HG03439 (cell line): ENCODE results near the gene KIF12.
"Not testable (repeated sequence)": the region's sequence is repeated elsewhere in the genome, so short reads cannot be mapped to it uniquely, and the experiment has no call there.

ENCODE experiments used
- ATAC-seq: cut with Tn5 transposase; IDR thresholded peaks from one replicate; pipeline ENCODE4 v1.9.1; 2021; ENCODE audit warnings: mild to moderate bottlenecking, moderate library complexity; ENCODE audit not compliant: unreplicated experiment

Gene KIF12

GRCh38 chr9:114086009-114086408 lies 13.1 kb downstream of the KIF12 start:
- ATAC-seq = no peak

- no peak for ATAC-seq
These were observed 13.7 kb downstream of the KIF12 start for GRCh38 chr9:114085387-114085789.

DNA sequence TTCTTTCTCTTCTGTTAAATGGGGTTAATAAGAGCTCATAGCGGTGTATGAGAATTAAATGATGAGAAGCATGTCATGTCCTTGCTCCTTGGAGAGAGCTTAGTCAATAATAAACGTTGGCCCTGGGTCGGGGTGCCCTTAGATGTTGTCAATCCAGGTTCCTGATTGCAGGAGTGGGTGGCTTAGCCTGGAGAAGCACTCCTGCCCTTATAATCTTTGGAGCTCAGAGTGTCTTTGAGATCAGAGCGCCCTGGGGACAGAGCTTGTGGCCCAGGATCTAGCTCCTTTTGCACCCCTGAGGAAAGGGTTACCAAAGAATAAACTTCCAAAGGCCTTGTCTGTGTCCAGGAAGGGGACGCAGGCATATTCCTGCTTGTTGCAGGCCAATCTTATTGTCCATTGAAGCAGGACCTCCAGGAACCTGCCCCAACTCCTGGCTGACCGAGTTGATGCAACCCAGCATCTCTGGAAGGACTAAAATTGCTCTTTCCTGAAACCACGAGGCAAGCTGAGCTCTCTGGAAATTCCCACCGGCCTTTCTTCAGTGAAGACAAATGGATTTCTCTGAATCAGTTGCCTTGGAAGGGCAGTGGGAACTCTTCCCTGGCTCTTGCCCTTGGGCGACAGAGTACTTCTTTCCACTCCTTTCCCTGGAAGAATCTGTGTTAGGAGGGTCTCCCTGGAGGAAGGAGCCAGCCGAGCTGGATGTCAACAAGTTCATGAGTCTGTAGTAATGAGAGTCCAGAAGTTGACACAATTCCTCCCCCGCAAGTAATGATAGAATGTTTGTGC lies 14.6 kb downstream of the KIF12 start:
- no peak for ATAC-seq

- ATAC-seq = no peak
These were observed 15.4 kb downstream of the KIF12 start for GRCh38 chr9:114083666-114084065.

- ATAC-seq = not testable (repeated sequence)
These were observed 16.2 kb downstream of the KIF12 start for GRCh38 chr9:114082763-114083412.

DNA sequence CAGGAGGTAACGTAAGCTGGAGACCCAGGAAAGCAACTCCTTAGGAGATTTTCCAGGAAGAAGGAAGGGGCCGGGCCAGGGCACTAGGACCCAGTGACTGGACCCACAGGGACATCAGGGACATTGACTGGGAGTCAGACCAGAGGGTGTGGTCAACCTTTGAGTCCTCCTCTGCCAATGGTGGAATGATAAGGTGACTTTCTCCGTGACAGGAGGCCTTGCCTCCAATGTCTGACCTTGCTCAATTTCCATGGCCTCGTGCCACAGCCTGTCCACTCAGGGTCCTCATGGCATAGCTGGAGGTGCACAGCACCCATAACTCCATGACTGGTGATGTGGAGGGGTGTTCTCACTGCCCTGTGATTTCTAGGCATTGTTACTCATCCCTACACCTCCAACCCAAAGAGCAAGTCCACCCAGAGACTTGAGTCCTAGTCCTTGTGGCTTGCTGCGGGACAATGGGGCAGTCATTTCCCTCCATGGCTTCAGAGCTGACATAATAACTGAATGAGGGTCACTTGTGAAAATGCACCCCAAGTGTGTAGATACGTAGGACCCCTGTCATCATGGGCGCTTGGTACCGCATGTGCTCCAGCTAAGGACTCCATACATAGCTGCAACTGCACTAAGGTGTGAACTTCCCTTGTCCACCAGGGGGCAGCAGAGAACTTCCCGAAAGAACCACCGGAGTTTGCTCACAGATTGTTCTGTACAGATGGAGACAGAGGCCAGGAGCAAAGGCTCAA lies 16.9 kb downstream of the KIF12 start:
- peak; percentile 69 for ATAC-seq

- ATAC-seq = no peak
These were observed 17.6 kb downstream of the KIF12 start for GRCh38 chr9:114081441-114082016.

GRCh38 chr9:114080773-114081440 lies 18.2 kb downstream of the KIF12 start:
- ATAC-seq = no peak

- no peak for ATAC-seq
These were observed 18.8 kb downstream of the KIF12 start for GRCh38 chr9:114080195-114080772.

- no peak for ATAC-seq
These were observed 20.3 kb downstream of the KIF12 start for GRCh38 chr9:114078781-114079156.

DNA sequence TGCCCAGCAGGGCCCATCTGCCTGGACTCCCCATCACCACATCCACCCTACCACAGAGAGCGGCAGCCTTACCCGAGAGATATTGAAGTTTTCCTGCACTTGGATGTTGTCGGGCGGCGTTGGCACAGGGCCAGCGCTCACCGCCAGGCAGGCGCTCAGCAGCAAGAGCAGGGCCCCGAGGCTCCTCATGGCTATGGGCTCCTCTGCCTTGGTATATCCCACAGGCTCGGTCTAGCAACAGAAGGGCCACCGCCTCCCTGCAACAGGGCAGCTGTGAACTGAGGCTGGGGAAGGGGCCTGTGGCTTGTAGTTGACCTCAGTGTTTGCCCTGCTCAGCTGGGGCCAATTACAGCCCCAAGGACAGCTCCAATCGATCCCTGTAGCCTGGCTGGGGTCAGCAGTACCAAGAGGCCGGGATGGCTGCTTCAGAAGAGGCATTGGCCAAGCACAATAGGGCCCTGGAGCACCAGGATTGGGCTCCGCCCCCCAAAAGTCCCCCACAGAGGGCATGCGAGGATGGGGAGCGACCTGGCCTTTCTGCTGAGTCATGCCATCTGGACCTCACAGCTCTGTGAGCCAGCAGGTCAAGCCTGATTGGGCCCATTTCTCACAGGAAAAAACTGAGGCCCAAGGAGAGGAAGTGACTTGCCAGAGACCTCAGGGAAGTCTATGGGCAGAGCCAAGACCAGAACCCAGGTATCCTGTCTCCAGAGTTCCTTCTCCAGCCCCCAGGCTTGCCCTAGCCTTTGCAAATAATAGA lies 20.9 kb downstream of the KIF12 start, which contains the start of gene AMBP:
AMBP (minus strand) TSS at position 280 of the 760 bp plus-strand sequence; CDS start at position 189, 91 bp downstream.
- no peak for ATAC-seq

- ATAC-seq = no peak
These were observed 21.8 kb downstream of the KIF12 start for GRCh38 chr9:114077162-114077837.

- no peak for ATAC-seq
These were observed 22.6 kb downstream of the KIF12 start for GRCh38 chr9:114076237-114077161.

- no peak for ATAC-seq
These were observed 23.5 kb downstream of the KIF12 start for GRCh38 chr9:114075602-114076001.

DNA sequence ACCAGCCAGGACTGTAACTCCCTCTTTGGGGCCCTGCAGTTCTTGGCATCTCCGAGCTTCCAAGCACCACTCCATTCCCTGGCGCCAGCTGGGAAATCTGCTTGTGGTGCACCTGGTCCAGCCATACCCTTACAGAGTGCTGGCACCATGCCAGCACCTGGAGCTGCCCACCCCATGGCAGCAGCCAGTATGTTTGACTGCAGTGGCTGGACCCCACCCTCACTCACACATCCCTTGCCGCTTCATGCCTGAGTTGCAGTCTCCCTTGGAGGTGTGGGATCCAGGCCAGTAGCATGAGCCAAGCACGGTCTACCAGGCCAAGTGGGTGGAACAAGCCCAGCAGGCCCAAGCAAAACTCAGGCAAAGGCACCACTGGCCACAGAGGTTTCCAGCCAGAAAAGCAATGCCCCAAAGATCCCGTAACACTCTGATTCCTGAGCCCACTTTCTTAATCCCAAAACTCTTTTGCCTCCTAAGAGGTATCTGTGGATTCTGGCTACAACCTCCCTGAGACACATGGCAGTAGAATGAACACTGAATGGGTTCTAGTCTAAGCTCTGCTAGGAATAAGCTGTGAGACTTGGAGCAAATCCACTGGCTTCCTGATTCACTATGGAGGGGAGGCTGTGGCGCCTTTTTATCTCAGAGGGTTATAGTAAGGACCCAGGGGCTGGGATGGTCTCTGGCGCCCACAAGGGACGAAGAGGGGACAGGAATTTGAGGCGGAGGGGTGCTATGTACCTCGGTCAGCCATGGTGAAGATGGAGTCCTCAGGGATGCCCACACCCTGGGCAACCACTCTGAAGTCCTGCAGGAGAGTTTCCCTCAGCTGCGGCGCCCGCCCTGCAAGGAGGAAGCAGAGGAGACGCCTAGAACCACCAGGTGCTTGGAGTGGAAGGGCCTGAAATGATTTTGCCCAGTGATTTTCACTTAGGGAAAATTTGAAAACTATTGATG lies 26.6 kb downstream of the KIF12 start:
- ATAC-seq = no peak

DNA sequence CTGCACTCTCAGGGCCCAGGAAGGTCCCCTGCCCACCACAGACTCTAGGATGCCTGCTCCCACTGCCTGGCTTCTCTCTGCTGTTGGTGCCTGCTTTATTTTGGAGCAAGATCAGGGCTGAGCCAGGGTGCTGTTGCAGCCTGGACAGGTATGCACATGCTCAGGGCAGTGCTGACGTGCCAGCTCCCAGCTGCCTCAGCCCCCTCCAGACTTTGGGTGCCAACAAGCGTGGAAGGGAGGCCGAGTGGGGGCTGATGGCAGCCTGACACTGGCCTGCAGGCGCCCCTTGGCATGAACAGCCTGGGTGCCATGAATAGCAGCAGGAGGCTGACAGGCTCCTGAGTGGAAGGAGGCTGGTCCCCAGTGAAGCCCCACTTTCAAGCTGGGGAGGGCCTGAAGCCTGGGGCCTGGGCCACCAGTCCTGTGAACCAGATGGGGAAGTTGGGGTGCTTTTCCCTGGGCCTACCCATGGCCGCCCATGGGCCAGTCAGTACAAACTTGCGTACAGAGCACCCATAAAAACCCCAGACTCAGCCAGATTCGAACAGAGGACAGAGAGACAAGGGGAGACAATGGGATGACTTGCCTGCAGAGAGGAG lies 27.8 kb downstream of the KIF12 start:
- no peak for ATAC-seq
